Measurements from ENCODE around the gene NPY2R.

The NPY2R gene

DNA sequence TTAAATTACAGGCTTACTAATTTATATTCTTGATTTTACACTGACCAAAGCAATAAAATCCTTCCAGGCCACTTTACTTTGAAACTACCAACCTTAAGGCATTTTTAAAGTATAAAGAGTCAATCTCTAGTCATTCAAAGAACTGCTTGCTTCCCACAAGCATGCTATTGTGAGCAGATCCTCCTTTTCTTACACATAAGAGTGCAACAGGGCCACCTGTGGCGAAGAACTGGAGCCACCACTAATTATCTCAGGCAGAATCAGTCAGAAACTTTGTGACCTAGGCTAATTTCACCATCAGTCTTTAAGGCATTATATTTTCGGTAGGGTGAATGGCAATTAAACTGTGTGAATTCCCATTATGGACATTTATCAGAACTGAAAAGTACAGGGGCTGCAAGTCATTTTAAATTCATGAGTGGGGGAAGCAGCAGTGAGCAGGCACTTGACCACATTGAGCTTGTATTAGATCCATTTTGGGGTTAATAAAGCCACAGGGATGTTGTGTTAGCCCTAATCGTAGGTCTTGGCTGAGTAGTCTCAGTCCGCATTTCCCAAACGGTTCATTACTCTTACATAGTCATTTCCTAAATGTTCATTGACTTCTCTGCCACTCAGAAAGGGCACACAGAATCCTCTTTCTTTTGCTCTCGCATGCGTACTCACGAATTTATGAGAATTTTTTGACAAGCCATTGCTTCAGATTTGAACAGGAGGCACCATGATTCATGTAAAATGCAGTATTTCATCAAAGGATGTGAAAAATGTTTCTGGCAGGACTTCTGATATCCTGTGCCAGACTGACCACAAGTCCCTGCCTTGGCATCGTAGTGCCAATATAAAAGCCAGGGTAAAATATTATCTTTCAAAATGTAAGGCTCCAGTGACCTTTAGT lies 39.8 kb downstream of the NPY2R start:
- in situ Hi-C loops (cut with MboI; ENCODE audit: low sequenced_read_pairs): no loop called here

DNA sequence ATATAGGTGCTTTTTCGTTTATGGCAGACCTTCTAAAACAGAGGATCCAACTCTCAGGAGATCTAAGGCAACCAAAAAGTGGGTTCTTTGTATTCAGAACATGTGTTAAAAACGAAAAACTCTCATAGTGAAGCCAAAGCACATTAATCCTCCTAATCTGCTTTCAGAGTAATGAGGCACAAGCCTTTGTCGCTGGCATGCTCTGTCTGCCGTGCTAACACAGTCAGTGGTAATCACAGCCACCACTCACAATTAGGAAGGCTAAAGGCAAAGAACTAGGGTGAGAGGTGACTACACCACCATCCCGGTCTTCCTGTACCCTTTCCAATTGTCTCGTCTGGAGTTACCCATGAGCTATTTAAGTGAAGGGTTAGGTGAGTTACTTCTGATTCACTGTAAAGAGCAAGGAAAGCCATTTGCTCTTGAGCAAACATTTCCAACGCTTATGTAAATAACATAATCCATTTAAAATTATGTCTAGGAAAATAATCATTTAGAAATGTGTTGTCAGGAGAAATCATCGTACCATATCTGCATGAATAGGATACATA lies 40.7 kb downstream of the NPY2R start:
- in situ Hi-C loops (cut with MboI; ENCODE audit: low sequenced_read_pairs): no loop called here

DNA sequence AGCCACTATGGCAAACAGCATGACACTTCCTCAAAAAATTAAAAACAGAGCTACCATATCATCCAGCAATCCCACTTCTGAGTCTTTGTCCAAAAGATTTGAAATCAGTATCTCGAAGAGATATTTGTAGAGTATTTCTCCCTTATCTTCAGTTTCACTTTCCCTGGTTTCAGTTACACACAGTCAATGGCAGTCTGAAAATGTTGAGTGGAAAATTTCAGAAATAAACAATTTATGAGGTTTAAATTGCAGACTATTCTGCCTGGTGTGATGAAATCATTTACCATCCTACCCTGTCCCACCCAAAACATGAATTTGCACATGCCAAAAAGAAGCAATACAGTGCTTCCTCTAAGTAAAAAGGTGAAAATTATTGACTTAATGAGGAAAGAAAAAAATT lies 43.9 kb downstream of the NPY2R start:
- in situ Hi-C loops (cut with MboI; ENCODE audit: low sequenced_read_pairs): no loop called here

DNA sequence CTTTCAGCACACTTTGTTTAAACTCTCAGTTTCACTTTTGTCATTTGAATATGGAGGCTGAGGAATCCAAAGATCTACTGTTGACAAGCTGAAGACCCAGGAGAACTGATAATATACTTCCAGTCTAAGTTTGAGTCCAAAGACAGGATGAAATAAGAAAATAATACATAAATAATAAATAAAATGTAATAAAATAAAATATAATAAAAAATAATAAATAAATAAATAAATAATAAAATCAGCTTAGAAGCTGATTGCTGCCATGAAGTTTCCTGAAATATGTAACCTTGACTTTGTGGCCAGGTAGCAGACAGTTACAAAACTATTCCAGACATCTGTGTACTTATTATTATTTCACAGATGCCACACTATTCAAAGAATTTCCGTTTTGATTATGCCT lies 55.0 kb downstream of the NPY2R start:
- in situ Hi-C loops (cut with MboI; ENCODE audit: low sequenced_read_pairs): no loop called here

DNA sequence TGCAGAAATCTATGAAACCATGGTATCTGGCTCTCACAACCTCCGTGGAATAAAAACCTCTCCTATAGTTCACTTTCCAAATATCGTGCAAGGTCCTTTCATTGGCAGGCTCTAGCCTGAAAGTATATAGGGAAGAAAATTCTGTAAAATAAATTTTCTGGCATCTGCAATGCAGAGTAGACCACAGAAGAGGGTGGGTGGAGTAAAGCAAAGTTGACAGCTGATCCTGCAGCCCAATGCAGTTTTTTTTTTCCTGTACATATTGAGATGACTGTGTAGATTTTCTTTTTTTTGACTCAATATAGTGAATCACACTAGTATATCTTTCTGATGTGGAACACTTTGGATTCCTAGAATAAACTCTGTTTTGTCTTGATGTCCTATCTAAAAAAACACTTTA lies 56.7 kb downstream of the NPY2R start:
- in situ Hi-C loops (cut with MboI; ENCODE audit: low sequenced_read_pairs): no loop called here
